Measurements from ENCODE around the gene ADCY2. TPM values are rescaled to one million over a fixed set of nuclear protein-coding genes. Genes with fewer than 3 reads are reported as not detected.

ADCY2 gene
- total RNA-seq, 1 donor from 2014 or later: not detected

GRCh38 chr5:7671381-7671993 lies 275.5 kb downstream of the ADCY2 start:
- DNase-seq: no peak

- DNase-seq: no peak
These were observed 277.7 kb downstream of the ADCY2 start for GRCh38 chr5:7673658-7674057.

- no peak for DNase-seq
These were observed 280.5 kb downstream of the ADCY2 start for GRCh38 chr5:7676455-7676854.

- no peak for DNase-seq
These were observed 282.1 kb downstream of the ADCY2 start for GRCh38 chr5:7678030-7678429.

GRCh38 chr5:7679663-7680062 lies 283.7 kb downstream of the ADCY2 start:
- DNase-seq: no peak

GRCh38 chr5:7680260-7680659 lies 284.3 kb downstream of the ADCY2 start:
- no peak for DNase-seq

- no peak for DNase-seq
These were observed 286.4 kb downstream of the ADCY2 start for GRCh38 chr5:7682379-7682778.

- no peak for DNase-seq
These were observed 287.8 kb downstream of the ADCY2 start for GRCh38 chr5:7683753-7684152.

- DNase-seq: no peak
These were observed 288.9 kb downstream of the ADCY2 start for GRCh38 chr5:7684826-7685225.

- no peak for DNase-seq
These were observed 290.9 kb downstream of the ADCY2 start for GRCh38 chr5:7686794-7687193.

GRCh38 chr5:7690557-7690956 lies 294.6 kb downstream of the ADCY2 start:
- no peak for DNase-seq

GRCh38 chr5:7705261-7705660 lies 309.3 kb downstream of the ADCY2 start:
- DNase-seq: no peak

GRCh38 chr5:7705736-7706135 lies 309.8 kb downstream of the ADCY2 start:
- no peak for DNase-seq

GRCh38 chr5:7706256-7706655 lies 310.3 kb downstream of the ADCY2 start:
- DNase-seq: no peak

GRCh38 chr5:7714119-7714518 lies 318.2 kb downstream of the ADCY2 start:
- no peak for DNase-seq

- DNase-seq: no peak
These were observed 318.8 kb downstream of the ADCY2 start for GRCh38 chr5:7714697-7715096.

- DNase-seq: no peak
These were observed 321.8 kb downstream of the ADCY2 start for GRCh38 chr5:7717691-7718090.

- DNase-seq: no peak
These were observed 332.1 kb downstream of the ADCY2 start for GRCh38 chr5:7728076-7728475.

GRCh38 chr5:7741415-7742065 lies 345.6 kb downstream of the ADCY2 start:
- no peak for DNase-seq

- DNase-seq: no peak
These were observed 346.3 kb downstream of the ADCY2 start for GRCh38 chr5:7742241-7742656.

GRCh38 chr5:7745882-7746610 lies 350.1 kb downstream of the ADCY2 start:
- peak; percentile 82 for DNase-seq

GRCh38 chr5:7747728-7748127 lies 351.8 kb downstream of the ADCY2 start:
- no peak for DNase-seq

- DNase-seq: no peak
These were observed 353.7 kb downstream of the ADCY2 start for GRCh38 chr5:7749626-7750025.

GRCh38 chr5:7751874-7752273 lies 355.9 kb downstream of the ADCY2 start:
- no peak for DNase-seq
